GM12892 (cell line): Measurements from ENCODE around the gene CACNB4.

ENCODE experiments used
- POLR2A ChIP-seq: IDR thresholded peaks from 2 replicates; pipeline ENCODE4 v1.6.1; 2011; ENCODE audit warnings: low read depth, low read length, control low read depth
- POLR2AphosphoS5 ChIP-seq: IDR thresholded peaks from 2 replicates; pipeline ENCODE4 v1.6.1; 2011; ENCODE audit warnings: low read depth, low read length, control low read depth
- TAF1 ChIP-seq: IDR thresholded peaks from 2 replicates; pipeline ENCODE4 v1.6.1; 2011; ENCODE audit warnings: low read depth, mild to moderate bottlenecking, control low read depth, low read length, borderline replicate concordance

DNA sequence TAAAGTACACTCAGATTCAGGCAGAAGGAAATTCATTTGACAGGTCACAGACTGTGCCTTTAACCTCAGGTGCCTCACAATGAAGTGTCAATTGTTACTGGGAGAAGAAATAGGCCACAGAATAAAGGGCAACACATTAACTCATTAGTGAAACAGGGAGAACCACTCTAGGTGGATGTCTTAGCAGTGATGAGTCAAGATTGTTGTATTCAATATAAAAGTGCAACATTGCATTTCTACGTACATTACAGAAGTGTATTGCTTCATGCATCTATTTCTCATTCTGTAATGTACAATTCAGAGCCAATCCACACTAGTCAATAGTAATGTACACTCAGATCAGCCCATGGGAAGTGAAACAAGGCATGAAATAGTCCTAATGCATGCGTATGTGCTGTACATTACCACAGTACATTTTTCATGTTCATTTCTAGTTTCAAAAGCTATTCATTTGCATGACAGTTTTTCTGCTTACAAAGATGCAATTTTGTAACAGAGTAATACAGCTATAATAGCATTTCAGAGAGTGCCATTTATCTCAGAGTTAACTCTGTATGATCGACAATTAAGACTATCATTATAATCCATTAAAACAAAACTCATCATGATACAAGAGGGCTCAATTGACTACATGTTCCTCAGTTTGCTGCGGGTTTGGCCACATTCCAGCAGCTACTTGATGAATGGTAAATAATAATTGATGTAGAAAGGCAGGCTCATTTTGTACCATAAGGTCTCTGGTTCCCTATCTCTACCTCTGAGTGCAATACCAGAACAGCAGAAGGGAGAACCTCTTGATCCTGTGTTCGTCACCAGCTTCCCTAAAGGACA, 258.4 kb downstream of the CACNB4 start:
- no peak for TF ChIP-seq POLR2AphosphoS5
- TF ChIP-seq TAF1, result no peak
- no peak for TF ChIP-seq POLR2A
